Heart left ventricle (tissue), 13 donors: ENCODE results near the gene IL22RA1.

Experiments
- CTCF ChIP-seq, 12 donors: fragments of 200-600 bp; sonication (generic) in 4 of 12; IDR thresholded peaks; one replicate each; pipeline versions ENCODE4 v1.5.0 to v1.8.0; 2018 to 2022; ENCODE audit warnings: antibody characterized with exemption in 12 of 12, mild to moderate bottlenecking in 5 of 12
- POLR2A ChIP-seq, 2 donors: fragments of 450-650 bp; IDR thresholded peaks; one replicate each; pipeline ENCODE4 v1.6.1; 2017; ENCODE audit warnings: antibody characterized with exemption in 2 of 2, mild to moderate bottlenecking in 2 of 2, moderate library complexity in 2 of 2
- donor health status: ischemic (EF 13 %, LVEDD 7.1; RV severe dilation, severe dysfunction).
- donor health status: DM: no; HTN: yes; CAD: no.
- donor health status: DM: no; HTN: no; CAD: no.
- donor health status: ischemic (EF 25% LVEDD 6.9; RV normal size, moderate dysfunction).
- donor health status: ischemic (EF 25% LVEDD 5.7; RV mildly dilated, moderate dysfunction).
- donor health status: ischemic (EF 35%, LVEDD 5.7; RV mildly dilated, moderate dysfunction).
- donor health status: nonischemic (EF 11% LVEDD 7.7; RV severe dilation, severe dysfunction).
- donor health status: DM: yes; HTN: yes; CAD: no.
- donor health status: PGD.
- donor health status: ischemic (EF 29% LVEDD 5.4; RV normal size, mild dysfunction).
- donor health status: nonischemic (EF 23%, LVEDD 6.1; RV moderate dilation, normal function).

DNA sequence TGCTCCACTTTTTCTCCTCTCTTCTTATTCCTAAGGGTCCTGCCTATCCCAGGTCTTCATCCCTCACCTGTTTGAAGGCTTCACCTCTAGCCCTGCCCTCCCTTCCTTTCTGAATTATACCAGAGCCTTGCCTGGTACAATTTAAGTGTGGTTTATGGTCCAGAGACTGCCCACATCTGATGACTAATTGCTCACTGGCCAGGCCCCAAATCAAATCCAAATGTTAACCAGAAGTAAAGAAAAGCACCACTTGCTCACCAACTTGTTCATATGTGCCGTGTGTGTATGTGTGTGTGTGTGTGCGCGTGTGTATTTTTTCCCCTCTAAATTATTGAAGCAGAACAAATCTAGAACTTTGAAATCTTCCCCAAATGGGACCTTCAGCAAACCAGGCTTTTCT, 57.4 kb downstream of the IL22RA1 start:
- TF ChIP-seq POLR2A (IDR thresholded peaks at IDR 0.05) = no peak
- TF ChIP-seq CTCF (IDR thresholded peaks at IDR 0.05) = no peak
